ENCODE data around the gene PLA1A.

The PLA1A gene

DNA sequence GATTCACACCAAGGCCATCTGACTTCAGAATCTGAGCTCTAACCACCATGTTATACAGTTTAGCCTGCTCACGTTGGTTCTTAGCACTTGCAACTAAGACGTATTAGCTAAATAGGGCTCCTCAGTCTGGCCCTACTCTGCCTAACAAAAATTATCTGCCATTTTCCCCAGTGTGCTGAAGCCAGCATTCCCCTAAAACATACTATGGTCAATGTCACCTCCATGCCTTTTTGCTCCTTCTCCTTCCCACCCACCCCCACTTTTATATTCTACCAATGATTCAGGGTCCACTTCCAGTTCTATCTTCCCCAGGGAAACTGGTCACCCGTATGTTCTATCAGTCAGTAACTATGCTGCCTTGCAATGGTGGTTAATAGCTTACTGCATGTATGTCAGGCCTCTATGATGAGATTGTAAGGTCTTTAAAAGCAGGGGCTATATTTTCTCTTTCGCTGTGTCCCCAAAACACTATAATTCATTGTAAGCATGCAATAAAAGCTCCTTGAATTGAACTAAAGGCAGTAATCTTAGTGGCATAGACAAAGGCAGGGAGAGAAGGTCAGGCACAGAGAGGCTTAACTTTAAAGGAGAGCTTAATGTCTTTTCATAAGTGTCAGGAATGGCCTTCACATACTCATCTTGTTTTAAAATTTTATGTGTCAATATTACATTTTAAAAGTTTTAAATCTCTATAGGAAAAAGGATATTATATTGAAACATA, 39.4 kb downstream of the PLA1A start:
- no peak for DNase-seq

DNA sequence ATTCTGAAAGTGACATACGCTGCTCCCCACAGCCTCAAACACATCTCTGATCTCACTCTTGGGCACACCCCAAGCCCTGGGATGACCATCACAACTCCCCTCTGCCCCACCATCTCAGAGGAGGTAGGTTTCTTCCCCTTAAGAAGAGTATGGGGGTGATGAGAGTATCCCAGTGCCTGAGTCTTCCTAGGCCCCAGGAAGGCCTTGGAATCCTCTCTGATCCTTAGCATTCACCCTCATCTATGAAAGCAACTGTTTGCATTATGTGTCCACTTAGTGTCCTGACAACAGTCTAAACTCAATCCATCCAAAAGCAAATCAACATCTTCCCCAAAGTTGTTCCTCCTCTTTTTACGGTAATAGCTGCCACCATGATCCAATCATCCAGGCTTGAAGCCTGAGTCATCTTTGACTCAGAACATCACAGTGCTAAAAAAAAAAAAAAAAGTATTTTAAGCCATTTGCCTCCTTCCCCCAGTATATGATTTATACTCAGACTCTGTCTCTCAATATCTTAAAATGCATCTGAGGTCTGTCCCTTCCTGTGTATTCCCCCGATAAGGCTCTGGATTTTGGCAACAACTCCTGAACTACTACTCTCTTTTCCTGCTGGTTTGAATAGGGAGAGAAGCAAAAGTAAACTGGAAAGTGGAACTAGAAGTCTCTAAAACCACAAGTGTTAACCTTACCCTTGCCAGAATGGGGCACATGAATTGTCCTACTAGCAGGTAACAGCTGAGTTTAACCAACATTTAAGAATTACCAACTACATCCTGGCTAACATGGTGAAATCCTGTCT, 40.2 kb downstream of the PLA1A start:
- no peak for DNase-seq

DNA sequence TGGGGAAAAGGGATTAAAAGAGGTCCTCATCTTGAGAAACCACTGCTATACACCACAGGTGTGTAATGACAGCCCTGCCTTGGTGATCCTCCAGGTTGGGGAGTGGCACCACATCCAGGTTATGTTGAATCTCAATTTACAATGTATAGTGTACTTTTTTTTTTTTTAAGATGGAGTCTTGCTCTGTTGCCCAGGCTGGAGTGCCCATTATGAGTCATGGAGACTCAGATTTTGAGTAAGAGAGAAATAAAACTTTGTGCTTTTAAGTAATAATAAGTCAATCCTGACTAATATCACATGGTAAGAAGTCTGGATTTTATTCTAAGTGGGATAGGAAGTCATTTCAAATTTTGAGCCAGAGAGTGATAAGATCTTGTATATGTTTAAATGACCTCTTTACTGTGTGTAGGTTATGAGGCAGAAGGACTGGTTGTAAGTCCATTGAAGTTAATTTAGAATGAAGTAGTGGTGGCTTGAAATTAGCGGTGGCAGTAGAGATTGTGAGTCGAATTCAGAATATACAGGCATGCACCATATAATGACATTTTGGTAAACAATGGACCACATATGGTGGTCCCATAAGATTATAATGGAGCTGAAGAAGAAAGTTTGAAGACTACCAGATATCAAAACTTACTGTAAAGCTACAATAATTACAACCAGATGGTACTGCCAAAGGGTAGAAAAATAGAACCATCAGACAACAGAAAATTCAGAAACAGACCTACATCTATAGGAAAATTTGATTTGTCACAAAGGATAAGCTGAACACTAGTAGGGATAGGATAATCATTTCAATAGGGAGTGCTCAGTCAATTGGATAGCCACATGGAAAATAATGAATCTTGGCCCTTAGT, 42.0 kb downstream of the PLA1A start:
- DNase-seq: no peak

DNA sequence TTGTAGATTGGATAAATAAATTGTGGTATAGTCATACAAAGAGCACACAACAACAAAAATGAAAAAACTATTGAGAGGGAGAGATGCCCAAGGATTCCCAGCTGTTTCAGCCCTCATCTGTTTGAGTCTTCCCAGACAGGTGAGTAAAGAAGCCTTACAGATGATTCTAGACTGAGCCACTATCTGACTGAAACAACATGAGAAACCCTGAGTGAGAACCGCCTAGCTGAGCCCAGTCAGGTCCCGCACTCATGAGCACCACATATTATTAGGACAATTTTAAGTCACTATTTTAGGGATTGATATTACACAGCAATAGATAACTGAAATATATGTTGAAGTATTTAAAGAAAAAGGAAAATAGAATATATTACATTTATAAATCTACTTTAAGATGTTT, 43.7 kb downstream of the PLA1A start:
- DNase-seq: no peak

- DNase-seq: no peak
Observed at GRCh38 chr3:119642746-119643473, 45.2 kb downstream of the PLA1A start.

DNA sequence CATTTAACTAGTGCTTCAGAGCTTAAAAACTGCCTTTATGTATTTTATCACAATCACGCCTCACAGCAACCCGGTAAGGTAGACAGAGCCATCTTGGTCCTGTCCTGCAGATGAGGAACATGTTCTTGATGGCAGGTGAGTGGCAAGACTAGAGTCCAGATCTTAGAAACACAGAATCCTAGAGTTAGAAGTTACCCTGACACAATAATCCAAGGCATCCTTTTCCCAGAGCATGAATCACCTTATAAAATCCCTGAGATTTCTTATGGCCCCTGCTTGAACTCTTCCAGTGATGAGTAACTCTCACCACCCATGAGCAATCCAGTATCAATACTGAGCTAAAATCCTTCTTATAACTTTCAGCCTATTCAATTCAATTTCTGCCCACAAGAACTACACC, 45.8 kb downstream of the PLA1A start:
- DNase-seq: no peak

DNA sequence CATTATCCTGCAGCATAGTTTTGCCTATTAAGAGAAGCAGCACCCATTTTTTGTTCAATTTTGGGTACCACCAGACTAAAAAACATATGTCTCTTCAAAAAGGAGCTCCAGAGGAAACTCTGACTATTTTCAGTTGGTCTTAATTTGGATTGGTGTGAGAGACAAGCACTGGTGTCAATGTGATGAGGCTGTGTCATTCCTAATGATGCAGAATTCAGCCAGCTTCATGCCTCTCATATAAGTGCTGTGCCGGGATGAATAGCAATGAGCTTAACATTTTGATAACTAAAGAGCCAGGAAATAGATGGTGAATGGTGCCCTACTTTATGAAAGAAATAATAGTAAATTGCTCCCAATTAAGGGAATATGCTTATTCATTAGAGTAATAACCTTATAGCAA, 46.8 kb downstream of the PLA1A start:
- DNase-seq: no peak

DNA sequence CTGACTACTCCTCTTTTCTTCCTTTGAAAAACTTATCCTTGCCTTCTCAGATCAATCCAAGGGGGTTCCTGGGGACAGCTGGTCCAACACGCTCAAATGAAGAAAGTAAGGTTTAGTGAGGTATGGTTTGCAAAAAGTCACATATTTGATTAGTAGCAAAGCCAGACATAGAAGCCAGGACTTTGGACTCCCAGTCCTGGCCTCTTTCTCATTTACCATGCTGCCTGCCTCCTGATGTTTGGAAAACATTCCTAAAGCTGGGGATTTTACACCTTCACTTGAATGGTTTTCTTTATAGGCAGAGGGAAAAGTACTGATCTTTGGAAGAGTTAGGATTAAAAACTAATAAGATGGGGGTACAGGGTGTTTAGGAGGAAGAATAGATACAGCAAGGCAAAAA, 48.1 kb downstream of the PLA1A start:
- no peak for DNase-seq

- DNase-seq: no peak
Observed at GRCh38 chr3:119647171-119647570, 49.5 kb downstream of the PLA1A start.

GRCh38 chr3:119647843-119648575, 50.3 kb downstream of the PLA1A start:
- no peak for DNase-seq

DNA sequence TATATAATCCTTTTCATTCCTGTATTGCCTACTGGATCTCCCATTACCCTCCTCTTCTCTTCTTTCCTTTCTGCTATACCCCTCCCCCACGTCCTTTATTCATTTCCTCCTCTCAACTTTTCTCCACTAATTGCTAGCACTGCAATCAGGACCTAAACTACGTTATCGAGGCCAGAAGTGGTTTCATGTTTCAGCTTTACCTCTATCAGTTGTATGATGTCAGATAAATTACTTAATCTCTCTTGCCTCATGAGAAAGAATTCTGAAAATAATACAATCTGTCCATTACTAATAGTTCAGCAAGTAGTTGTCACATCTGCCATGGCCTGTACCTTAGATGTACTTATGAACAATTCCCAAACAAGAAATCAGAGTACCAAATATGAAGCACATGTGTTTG, 52.1 kb downstream of the PLA1A start:
- DNase-seq: no peak

DNA sequence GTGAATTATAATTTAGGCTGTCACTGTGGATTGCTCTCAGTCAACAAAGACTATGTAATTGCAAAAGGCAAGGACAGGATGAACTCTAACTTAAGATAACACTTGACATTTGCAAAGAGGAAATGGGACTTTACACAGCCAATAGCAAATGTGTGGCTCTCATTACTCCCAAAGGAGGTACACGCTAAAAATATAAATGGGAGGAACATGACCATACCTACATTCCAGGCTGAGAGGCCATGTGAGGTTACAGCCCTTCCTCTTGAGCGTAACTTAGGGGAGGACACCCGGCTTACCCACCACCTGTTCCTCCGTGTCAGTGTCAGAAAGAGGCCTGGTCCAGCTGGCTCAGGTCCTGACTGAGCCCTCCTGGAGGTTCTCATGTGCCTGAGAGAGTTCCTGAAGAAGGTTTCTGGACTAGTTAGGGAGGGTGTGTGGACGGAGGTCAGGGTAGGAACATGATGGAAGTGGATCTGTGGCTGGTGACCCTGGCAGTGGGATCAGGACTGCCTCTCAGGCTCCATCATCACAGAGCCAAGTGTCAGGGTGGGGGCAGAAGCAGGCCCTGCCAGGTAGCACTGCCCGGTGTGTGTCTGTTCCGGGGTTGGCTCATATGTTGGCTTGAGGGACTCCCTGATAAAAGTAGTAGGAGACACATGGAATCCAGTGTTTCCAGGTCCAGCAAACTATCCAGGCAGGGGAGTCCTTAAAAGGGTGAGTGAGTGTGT, 54.8 kb downstream of the PLA1A start:
- DNase-seq: no peak

GRCh38 chr3:119653876-119654275, 56.2 kb downstream of the PLA1A start:
- no peak for DNase-seq

GRCh38 chr3:119657887-119658702, 60.4 kb downstream of the PLA1A start:
- DNase-seq: no peak

DNA sequence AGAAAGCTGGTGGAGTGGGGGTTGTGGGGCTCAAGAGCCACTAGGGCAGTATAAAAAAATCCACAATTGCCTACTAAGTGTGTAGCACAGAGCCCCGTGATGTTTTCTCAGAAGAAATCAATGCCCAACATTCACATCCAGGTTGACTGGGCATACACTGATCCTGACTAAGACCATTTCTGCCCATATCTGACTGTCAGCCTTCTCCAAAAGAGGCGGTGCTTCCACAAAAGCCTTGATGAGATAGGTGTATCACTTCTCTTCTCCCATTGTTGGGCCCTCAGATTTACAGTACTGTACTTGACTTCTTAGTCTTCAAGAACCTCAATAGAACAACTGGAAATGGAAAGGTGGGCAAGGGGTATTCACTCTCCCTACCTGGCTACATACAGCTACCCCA, 61.3 kb downstream of the PLA1A start:
- DNase-seq: no peak

- DNase-seq: no peak
Observed at GRCh38 chr3:119659606-119660291, 62.1 kb downstream of the PLA1A start.

- DNase-seq: no peak
Observed at GRCh38 chr3:119660474-119661440, 63.1 kb downstream of the PLA1A start, which contains the start of gene POPDC2. TSS of gene POPDC2 (minus strand) at chr3:119660589. CDS start at chr3:119660423, 166 bp downstream.

Measured in hypothalamus (tissue), 51 donors.